Keratinocyte (primary cell): ENCODE measurements around the gene AOX1. TPM values are rescaled to one million over a fixed set of nuclear protein-coding genes. Genes with fewer than 3 reads are reported as not detected.

Source experiments
- DNase-seq: peaks from one replicate; pipeline ENCODE4 v3.0.0-alpha.2; 2011; ENCODE audit warnings: low read depth, missing footprints, low spot score
- FAIRE-seq: peaks from 2 replicates; lab custom pipeline; 2011; peaks lifted over from hg19 to GRCh38; lab: Jason Lieb, UNC
- H2AFZ ChIP-seq: 2 replicates; pipeline ENCODE4 v1.6.0; 2012; ENCODE audit warnings: low read length, control low read depth, inconsistent platforms; ENCODE audit not compliant: control insufficient read depth
- H3K27ac ChIP-seq: 2 replicates; pipeline ENCODE4 v1.5.1; 2011; ENCODE audit warnings: low read length; ENCODE audit not compliant: control insufficient read depth, insufficient read depth
- H3K27me3 ChIP-seq: 3 replicates; pipeline ENCODE4 v1.6.0; 2011; ENCODE audit warnings: low read length; ENCODE audit not compliant: control insufficient read depth, insufficient read depth; ENCODE audit errors: extremely low read depth
- H3K36me3 ChIP-seq, 2 experiments: 2 replicates in 1 of 2; 3 replicates in 1 of 2; pipeline ENCODE4 v1.5.1; 2011; ENCODE audit warnings: low read length in 2 of 2, mild to moderate bottlenecking in 1 of 2; ENCODE audit not compliant: control insufficient read depth in 2 of 2, insufficient read depth in 2 of 2; ENCODE audit errors: extremely low read depth in 1 of 2
- H3K4me1 ChIP-seq: 3 replicates; pipeline ENCODE4 v1.5.1; 2011; ENCODE audit warnings: low read length; ENCODE audit not compliant: control insufficient read depth, insufficient read depth; ENCODE audit errors: extremely low read depth
- H3K4me2 ChIP-seq: 3 replicates; pipeline ENCODE4 v1.6.0; 2011; ENCODE audit warnings: low read depth, low read length; ENCODE audit not compliant: control insufficient read depth, insufficient read depth; ENCODE audit errors: extremely low read depth
- H3K4me3 ChIP-seq, 3 experiments: fragments of 200-600 bp in 1 of 3; sonication (generic) in 1 of 3; 2 replicates in 2 of 3; 3 replicates in 1 of 3; pipeline ENCODE4 v1.5.1; 2011 to 2016; ENCODE audit warnings: low read length in 3 of 3, mild to moderate bottlenecking in 3 of 3, control low read depth in 2 of 3, inconsistent platforms in 1 of 3, low read depth in 1 of 3, mixed read lengths in 1 of 3, mixed run types in 1 of 3, moderate library complexity in 1 of 3; ENCODE audit not compliant: control insufficient read depth in 2 of 3, insufficient read depth in 2 of 3; ENCODE audit errors: extremely low read depth in 1 of 3
- H3K79me2 ChIP-seq: 2 replicates; pipeline ENCODE4 v1.6.0; 2012; ENCODE audit warnings: low read length; ENCODE audit not compliant: control insufficient read depth, insufficient read depth
- H3K9ac ChIP-seq: 3 replicates; pipeline ENCODE4 v1.6.0; 2011; ENCODE audit warnings: low read length; ENCODE audit not compliant: control insufficient read depth, insufficient read depth; ENCODE audit errors: extremely low read depth
- H3K9me1 ChIP-seq: 3 replicates; pipeline ENCODE4 v1.6.0; 2011; ENCODE audit warnings: low read length; ENCODE audit not compliant: control insufficient read depth, insufficient read depth; ENCODE audit errors: extremely low read depth
- H3K9me3 ChIP-seq: 2 replicates; pipeline ENCODE4 v1.5.1; 2012; ENCODE audit warnings: low read depth, low read length; ENCODE audit not compliant: control insufficient read depth
- H4K20me1 ChIP-seq: 3 replicates; pipeline ENCODE4 v1.6.0; 2011; ENCODE audit warnings: low read length; ENCODE audit not compliant: control insufficient read depth, insufficient read depth; ENCODE audit errors: extremely low read depth
- EZH2 ChIP-seq: IDR thresholded peaks from one replicate; pipeline ENCODE4 v1.6.1; 2012; ENCODE audit warnings: inconsistent platforms, mild to moderate bottlenecking, low read length, moderate library complexity
- dilution Hi-C: fragments of 300-500 bp; cut with MboI; formaldehyde crosslinking; loops from one replicate; pipeline ENCODE4 v1.7.0; 2020; ENCODE audit warnings: low sequenced_read_pairs; ENCODE audit not compliant: extremely low pct_ligation_motif_present
- polyA plus RNA-seq, 5 experiments: library from polyadenylated mRNA; depleted of rRNA in 3 of 5; stranded (reverse) in 3 of 5; stranded (forward) in 1 of 5; unstranded in 1 of 5; fragments of >200 nt; gene quantifications; 1 replicate in 1 of 5; 2 replicates in 3 of 5; 3 replicates in 1 of 5; pipeline versions ENCODE4 v1.2.1 to v1.2.3, GENCODE V29; 2011 to 2012; ENCODE audit warnings: missing spikeins in 2 of 5, low read depth in 1 of 5, low replicate concordance in 1 of 5
- TF ChIP-seq, protein P1 (sequence below), 3 experiments: IDR thresholded peaks in 1 of 3; conservative IDR thresholded peaks in 1 of 3; optimal IDR thresholded peaks in 1 of 3; 2 replicates in 2 of 3; 3 replicates in 1 of 3; pipeline versions ENCODE3 to v1.5.1; 2011; ENCODE audit warnings: low read length in 3 of 3, mild to moderate bottlenecking in 3 of 3, moderate library complexity in 2 of 3, control low read depth in 1 of 3, inconsistent platforms in 1 of 3; ENCODE audit not compliant: insufficient read depth in 2 of 3; ENCODE audit errors: extremely low read depth in 1 of 3

Gene AOX1
- polyA plus RNA-seq, 1 donor (not counting 4 experiments of a cell fraction or from before 2014, with no cell fraction given) = 12.2 TPM

DNA sequence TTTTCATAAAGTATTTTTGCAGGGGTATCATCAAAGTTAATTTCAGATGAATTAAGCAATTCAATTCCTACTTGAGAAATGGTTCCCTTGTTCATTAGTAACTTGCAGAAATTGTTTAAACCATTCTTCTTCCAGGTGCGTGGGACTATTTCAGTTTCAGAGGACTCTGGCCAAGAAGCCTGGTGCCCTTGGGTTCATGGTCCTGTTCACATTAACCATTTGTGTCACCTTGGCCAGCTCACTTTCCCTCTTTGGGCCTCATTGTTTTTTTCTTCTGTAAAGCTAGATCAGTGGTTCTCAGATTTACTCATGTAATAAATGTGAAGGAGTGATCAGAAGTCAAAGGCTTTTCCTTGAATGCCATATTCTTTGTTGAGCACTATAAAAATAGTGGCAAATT is 113.5 kb downstream of the AOX1 start:
- Histone ChIP-seq H3K27me3 (no peaks in the 10 kb centered on the region), H3K9ac (no peak overlapping the region), H3K4me2 (no peak overlapping the region), H3K9me1 (no peaks in the 10 kb centered on the region), H4K20me1 (no peaks in the 10 kb centered on the region), H2AFZ (no peak overlapping the region), H3K36me3 (no peaks in the 10 kb centered on the region), H3K9me3 (no peaks in the 10 kb centered on the region), H3K79me2 (no peaks in the 10 kb centered on the region), H3K4me3 (no peak overlapping the region), H3K27ac (no peak overlapping the region), H3K4me1 (no peaks in the 10 kb centered on the region)
- no peak for FAIRE-seq
- no peak for TF ChIP-seq EZH2
- TF ChIP-seq, protein P1, sequence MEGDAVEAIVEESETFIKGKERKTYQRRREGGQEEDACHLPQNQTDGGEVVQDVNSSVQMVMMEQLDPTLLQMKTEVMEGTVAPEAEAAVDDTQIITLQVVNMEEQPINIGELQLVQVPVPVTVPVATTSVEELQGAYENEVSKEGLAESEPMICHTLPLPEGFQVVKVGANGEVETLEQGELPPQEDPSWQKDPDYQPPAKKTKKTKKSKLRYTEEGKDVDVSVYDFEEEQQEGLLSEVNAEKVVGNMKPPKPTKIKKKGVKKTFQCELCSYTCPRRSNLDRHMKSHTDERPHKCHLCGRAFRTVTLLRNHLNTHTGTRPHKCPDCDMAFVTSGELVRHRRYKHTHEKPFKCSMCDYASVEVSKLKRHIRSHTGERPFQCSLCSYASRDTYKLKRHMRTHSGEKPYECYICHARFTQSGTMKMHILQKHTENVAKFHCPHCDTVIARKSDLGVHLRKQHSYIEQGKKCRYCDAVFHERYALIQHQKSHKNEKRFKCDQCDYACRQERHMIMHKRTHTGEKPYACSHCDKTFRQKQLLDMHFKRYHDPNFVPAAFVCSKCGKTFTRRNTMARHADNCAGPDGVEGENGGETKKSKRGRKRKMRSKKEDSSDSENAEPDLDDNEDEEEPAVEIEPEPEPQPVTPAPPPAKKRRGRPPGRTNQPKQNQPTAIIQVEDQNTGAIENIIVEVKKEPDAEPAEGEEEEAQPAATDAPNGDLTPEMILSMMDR (optimal IDR thresholded peaks at IDR 0.05 in 1 of 3, IDR thresholded peaks at IDR 0.05 in 1 of 3, conservative IDR thresholded peaks at IDR 0.05 in 1 of 3; ENCODE audit: extremely low read depth in 1 of 3, insufficient read depth in 2 of 3, low read length in 3 of 3) = no peak
- dilution Hi-C loops = no loop called here
- no peak for DNase-seq

DNA sequence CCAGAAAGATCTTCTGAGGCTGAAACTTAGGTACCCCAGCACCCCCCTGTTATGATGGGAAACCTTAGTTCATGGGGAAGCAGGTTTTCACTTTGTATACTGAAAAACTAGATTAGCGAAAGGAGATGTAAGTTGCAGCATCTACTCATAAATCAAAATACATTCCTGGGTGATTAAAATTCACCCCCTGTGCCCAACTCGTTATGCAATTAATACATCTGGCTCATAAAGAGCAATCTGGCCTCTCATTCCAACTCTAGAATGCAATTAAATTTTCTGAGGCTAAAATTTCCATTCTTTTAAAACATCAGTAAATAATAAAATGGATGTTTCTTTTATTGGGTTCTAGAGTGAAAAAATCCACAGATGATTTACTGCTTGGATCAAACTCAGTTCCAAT is 115.0 kb downstream of the AOX1 start:
- dilution Hi-C loops = no loop called here
- Histone ChIP-seq H3K27me3 (no peaks in the 10 kb centered on the region), H4K20me1 (no peaks in the 10 kb centered on the region), H3K9me1 (no peaks in the 10 kb centered on the region), H3K79me2 (no peaks in the 10 kb centered on the region), H3K9ac (no peak overlapping the region), H2AFZ (no peak overlapping the region), H3K36me3 (no peaks in the 10 kb centered on the region), H3K27ac (no peak overlapping the region), H3K4me2 (no peak overlapping the region), H3K9me3 (no peaks in the 10 kb centered on the region), H3K4me1 (no peaks in the 10 kb centered on the region), H3K4me3 (no peak overlapping the region)
- no peak for TF ChIP-seq EZH2
- TF ChIP-seq, protein P1 (optimal IDR thresholded peaks at IDR 0.05 in 1 of 3, IDR thresholded peaks at IDR 0.05 in 1 of 3, conservative IDR thresholded peaks at IDR 0.05 in 1 of 3; ENCODE audit: extremely low read depth in 1 of 3, insufficient read depth in 2 of 3, low read length in 3 of 3) = no peak
- FAIRE-seq (no peak), DNase-seq (no peak)
